ENCODE results near the gene CLEC4M. TPM values are rescaled to one million over a fixed set of nuclear protein-coding genes. Genes with fewer than 3 reads are reported as not detected.

CLEC4M gene
- total RNA-seq, 1 experiment from 2014 or later = not detected

DNA sequence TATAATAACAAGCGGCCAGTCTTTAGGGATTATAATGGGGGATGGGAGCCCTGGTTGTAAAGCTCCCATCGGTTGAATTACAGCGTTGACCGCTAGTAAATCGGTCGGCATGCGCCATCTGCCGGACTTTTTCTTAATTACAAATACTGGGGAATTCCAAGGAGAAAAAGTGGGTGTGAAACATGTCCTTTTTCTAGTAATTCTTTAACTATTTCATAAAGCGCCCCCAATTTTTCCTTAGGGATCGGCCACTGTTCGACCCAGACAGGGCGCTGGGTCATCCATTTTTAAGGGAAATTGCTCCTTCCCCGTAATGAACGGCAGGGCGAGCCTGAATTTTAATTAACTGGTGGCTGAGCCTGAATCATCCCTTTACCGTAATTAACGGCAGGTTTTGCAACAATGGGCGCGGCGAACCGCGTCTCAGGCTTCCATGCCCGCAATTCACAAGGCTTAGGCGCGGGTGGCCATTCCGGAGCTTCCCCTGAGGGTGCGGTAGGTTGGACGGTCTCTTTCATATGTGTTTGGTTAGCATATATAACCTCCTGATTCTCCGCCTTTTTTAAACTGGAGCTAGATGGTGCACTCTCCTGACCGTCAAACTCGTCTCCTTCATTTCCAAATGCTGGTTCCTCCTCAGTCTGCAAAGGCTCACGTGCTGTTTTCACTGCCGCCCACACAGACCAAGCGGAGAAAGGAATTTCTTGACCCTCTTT is 36.8 kb downstream of the CLEC4M start:
- Histone ChIP-seq H3K4me2 (ENCODE audit: insufficient read depth, insufficient read length, low read length) (peak overlapping the region; percentile 70), H4K91ac (ENCODE audit: insufficient read length, low read depth, low read length) (no peak overlapping the region), H2AFZ (ENCODE audit: low read length) (peak overlapping the region; percentile 65), H4K20me1 (ENCODE audit: control insufficient read depth, insufficient read depth, insufficient read length) (no peaks in the 10 kb centered on the region), H3K4ac (ENCODE audit: low read depth, low read length) (no peak overlapping the region), H3K27ac (ENCODE audit: insufficient read length, low read depth, low read length) (no peak overlapping the region), H4K8ac (replicated peaks; ENCODE audit: insufficient read length, low read depth, low read length) (no peak overlapping the region), H3K56ac (ENCODE audit: insufficient read length, low read depth, low read length) (no peak overlapping the region), H4K5ac (ENCODE audit: insufficient read length, low read depth, low read length) (no peak overlapping the region), H3K79me1 (ENCODE audit: insufficient read depth, low read depth, low read length, poor library complexity, severe bottlenecking) (no peaks in the 10 kb centered on the region), H2AK5ac (ENCODE audit: insufficient read length, low read length) (no peak overlapping the region), H3K27me3 (ENCODE audit: insufficient read depth, low read length) (no peaks in the 10 kb centered on the region; the same call in 1 of the 2 replicates), H2BK120ac (ENCODE audit: low read depth, low read length, poor library complexity, severe bottlenecking) (peak overlapping the region; percentile 19), H3K23me2 (ENCODE audit: insufficient read length, low read depth, low read length, poor library complexity, severe bottlenecking) (peaks cover 7% of the 10 kb centered on the region), H3K9me3 (ENCODE audit: control insufficient read depth, low read depth, low read length) (no peaks in the 10 kb centered on the region), H2BK15ac (ENCODE audit: low read depth, low read length) (no peak overlapping the region), H3K14ac (ENCODE audit: insufficient read depth, low read length) (peak overlapping the region; percentile 74; the same call in 1 of the 2 replicates), H3K4me1 (ENCODE audit: insufficient read depth, low read length) (0 out of 2 replicates have a peak, but pooled peaks cover 2% of the 10 kb centered on the region), H2BK5ac (ENCODE audit: insufficient read length, low read length) (no peak overlapping the region), H3K18ac (ENCODE audit: insufficient read length, low read depth, low read length) (peak overlapping the region; percentile 79), H3T11ph (ENCODE audit: low read length) (no peak overlapping the region), H2BK20ac (ENCODE audit: low read depth, low read length, poor library complexity, severe bottlenecking) (peak overlapping the region; percentile 92), H3K23ac (ENCODE audit: insufficient read length, low read depth, low read length) (no peak overlapping the region), H2BK12ac (ENCODE audit: insufficient read length, low read depth, low read length) (no peak overlapping the region), H3K9ac (ENCODE audit: extremely low read depth, insufficient read length, low read length) (no peak overlapping the region), H3K79me2 (ENCODE audit: insufficient read depth, low read length) (no peaks in the 10 kb centered on the region)
- DNase-seq = peak; percentile 66
- Mint-ChIP-seq H3K4me1 (peaks cover 11 to 14% of the 10 kb centered on the region in 2 experiments), H3K27me3 (ENCODE audit: low read depth) (peaks cover 30% of the 10 kb centered on the region), H3K9me3 (peaks cover 25 to 28% of the 10 kb centered on the region in 2 experiments), H3K27ac (no peak overlapping the region), H3K4me3 (peak overlapping the region; percentile 64 to 70), H3K36me3 (ENCODE audit: insufficient read depth in 1 of 3, low read depth in 3 of 3) (peaks cover 6 to 25% (median 9%) of the 10 kb centered on the region in 3 experiments)
- TF ChIP-seq, protein P1, sequence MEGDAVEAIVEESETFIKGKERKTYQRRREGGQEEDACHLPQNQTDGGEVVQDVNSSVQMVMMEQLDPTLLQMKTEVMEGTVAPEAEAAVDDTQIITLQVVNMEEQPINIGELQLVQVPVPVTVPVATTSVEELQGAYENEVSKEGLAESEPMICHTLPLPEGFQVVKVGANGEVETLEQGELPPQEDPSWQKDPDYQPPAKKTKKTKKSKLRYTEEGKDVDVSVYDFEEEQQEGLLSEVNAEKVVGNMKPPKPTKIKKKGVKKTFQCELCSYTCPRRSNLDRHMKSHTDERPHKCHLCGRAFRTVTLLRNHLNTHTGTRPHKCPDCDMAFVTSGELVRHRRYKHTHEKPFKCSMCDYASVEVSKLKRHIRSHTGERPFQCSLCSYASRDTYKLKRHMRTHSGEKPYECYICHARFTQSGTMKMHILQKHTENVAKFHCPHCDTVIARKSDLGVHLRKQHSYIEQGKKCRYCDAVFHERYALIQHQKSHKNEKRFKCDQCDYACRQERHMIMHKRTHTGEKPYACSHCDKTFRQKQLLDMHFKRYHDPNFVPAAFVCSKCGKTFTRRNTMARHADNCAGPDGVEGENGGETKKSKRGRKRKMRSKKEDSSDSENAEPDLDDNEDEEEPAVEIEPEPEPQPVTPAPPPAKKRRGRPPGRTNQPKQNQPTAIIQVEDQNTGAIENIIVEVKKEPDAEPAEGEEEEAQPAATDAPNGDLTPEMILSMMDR (conservative IDR thresholded peaks at IDR 0.05) = peak; percentile 70
- no CpG with 5 or more reads among the region's 34 CpGs for WGBS (ENCODE audit: extremely low coverage, insufficient read length, low lambda C conversion rate)

Data from H9 (cell line).